ENCODE results near the gene PPP1R37. TPM values are rescaled to one million over a fixed set of nuclear protein-coding genes. Genes with fewer than 3 reads are reported as not detected.

PPP1R37 gene
- total RNA-seq, 1 donor, result 53.6 TPM

DNA sequence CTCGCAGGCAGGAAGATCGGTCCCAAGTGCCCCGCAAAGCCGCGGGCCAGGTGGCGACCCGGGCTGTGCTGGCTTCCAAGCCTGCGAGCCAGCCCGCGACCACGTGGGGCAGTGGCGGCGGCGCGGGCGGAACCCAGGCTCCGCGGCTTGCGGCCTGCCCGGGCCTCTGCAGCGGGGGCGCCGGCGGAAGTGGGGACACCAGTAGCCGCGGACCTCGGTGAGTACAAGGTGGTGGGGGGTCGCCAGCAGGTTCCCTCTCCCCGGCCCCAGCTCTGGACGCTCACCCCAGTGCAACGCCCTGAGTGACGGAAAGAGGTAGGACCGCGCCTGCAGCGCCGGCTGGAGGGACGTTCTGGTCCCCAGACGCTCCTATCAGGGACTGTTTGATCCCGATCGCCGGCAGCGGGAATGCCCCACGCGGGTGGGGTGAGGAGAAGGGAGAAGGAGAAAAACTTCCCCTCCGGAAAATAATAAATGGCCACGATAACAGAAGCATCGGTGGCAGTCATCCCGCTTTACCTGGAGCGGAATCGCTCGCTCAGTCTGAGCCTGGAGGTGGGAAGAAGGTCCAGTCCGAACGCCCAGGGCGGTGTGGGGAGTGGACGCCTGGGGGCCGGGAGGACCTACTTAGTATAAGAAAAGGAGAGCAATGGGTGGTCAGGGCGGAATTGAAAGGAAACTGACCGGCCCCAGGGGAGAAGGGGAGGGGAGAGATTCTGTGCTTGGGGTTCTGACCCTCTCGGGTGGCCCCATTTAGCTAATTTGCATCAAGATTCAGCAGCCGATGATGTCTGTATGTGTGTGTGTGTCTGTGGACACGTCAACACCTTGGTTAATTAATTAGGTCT, 13.7 kb upstream of the PPP1R37 start, which contains the start of gene GEMIN7:
GEMIN7 (plus strand) TSS at position 198 of the 848 bp plus-strand sequence. CDS start 10,855 bp downstream, outside the sequence.
- Histone ChIP-seq H3K27ac (ENCODE audit: low read depth, low read length) (peak within 1 kb of the TSS; percentile 75), H3K4me2 (ENCODE audit: insufficient read depth, low read length) (peak within 1 kb of the TSS; percentile 80), H3K4me1 (ENCODE audit: insufficient read depth, low read length) (peaks cover 16% of the 10 kb centered on the region), H3K9me3 (ENCODE audit: low read depth, low read length) (no peaks in the 10 kb centered on the region), H3K27me3 (ENCODE audit: insufficient read depth, low read length) (no peaks in the 10 kb centered on the region), H3K4me3 (ENCODE audit: insufficient read depth, low read length) (peak within 1 kb of the TSS; percentile 92), H3K36me3 (ENCODE audit: insufficient read depth, low read length) (peaks cover 11% of the 10 kb centered on the region), H2AFZ (ENCODE audit: low read length) (peak within 1 kb of the TSS; percentile 98), H3K79me2 (ENCODE audit: insufficient read depth, low read length) (peaks cover 49% of the 10 kb centered on the region), H4K20me1 (ENCODE audit: insufficient read depth, low read length) (peaks cover 12% of the 10 kb centered on the region)
- peak; percentile 99 for DNase-seq (ENCODE audit: insufficient read length, low spot score, missing footprints)
- TF ChIP-seq, protein P1, sequence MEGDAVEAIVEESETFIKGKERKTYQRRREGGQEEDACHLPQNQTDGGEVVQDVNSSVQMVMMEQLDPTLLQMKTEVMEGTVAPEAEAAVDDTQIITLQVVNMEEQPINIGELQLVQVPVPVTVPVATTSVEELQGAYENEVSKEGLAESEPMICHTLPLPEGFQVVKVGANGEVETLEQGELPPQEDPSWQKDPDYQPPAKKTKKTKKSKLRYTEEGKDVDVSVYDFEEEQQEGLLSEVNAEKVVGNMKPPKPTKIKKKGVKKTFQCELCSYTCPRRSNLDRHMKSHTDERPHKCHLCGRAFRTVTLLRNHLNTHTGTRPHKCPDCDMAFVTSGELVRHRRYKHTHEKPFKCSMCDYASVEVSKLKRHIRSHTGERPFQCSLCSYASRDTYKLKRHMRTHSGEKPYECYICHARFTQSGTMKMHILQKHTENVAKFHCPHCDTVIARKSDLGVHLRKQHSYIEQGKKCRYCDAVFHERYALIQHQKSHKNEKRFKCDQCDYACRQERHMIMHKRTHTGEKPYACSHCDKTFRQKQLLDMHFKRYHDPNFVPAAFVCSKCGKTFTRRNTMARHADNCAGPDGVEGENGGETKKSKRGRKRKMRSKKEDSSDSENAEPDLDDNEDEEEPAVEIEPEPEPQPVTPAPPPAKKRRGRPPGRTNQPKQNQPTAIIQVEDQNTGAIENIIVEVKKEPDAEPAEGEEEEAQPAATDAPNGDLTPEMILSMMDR (IDR thresholded peaks at IDR 0.05; ENCODE audit: extremely low read depth, low read depth, low read length), result no peak

DNA sequence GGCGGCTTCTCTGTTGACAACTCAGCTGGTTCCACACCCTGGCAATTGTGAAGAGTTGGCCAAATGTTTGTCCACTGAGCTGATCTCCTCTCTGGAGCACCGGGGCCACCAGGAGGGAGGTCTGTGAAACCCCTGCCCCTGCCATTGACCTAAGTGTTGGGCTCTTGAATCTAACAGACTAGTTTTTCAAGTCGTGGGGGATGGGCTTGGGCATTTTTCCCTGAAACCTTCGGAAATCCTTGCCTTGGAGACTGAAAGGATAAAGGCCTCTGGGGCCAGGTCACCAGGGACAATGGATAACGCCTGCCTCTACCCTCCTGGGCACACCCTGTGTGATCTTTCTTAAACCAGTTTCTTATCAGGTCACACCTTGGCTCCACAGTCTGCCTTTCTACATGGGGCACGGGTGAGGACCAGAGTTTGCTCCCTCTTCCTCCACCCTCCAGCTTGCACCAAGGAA, 13.0 kb upstream of the PPP1R37 start:
- Histone ChIP-seq H3K4me1 (ENCODE audit: insufficient read depth, low read length) (peaks cover 16% of the 10 kb centered on the region), H3K36me3 (ENCODE audit: insufficient read depth, low read length) (peaks cover 14% of the 10 kb centered on the region), H3K79me2 (ENCODE audit: insufficient read depth, low read length) (peaks cover 49% of the 10 kb centered on the region), H3K4me3 (ENCODE audit: insufficient read depth, low read length) (peak overlapping the region; percentile 92), H4K20me1 (ENCODE audit: insufficient read depth, low read length) (peaks cover 12% of the 10 kb centered on the region), H3K4me2 (ENCODE audit: insufficient read depth, low read length) (peak overlapping the region; percentile 80), H3K27me3 (ENCODE audit: insufficient read depth, low read length) (no peaks in the 10 kb centered on the region), H2AFZ (ENCODE audit: low read length) (peak overlapping the region; percentile 92), H3K9me3 (ENCODE audit: low read depth, low read length) (no peaks in the 10 kb centered on the region), H3K27ac (ENCODE audit: low read depth, low read length) (peak overlapping the region; percentile 75)
- peak; percentile 80 for DNase-seq (ENCODE audit: insufficient read length, low spot score, missing footprints)
- TF ChIP-seq, protein P1 (IDR thresholded peaks at IDR 0.05; ENCODE audit: extremely low read depth, low read depth, low read length), result no peak

DNA sequence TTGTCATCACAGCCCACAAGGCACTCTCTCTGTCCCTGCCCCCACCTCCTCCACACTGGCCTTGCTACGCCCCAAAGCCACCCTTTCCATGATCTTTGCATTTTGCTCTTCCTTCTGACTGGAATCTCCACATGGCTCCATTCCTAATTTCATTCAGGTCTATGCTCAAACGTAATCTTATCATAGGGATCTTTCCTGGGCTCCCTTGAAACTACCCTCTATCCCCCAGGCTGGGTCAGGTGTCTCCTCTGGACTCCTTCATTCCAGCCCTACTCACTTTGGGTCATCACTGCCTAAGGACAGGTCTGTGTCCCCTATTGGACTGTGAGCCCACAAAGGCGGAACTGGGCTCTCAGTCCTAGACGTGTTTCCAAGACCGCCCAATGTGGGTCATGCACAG, 10.8 kb upstream of the PPP1R37 start:
- Histone ChIP-seq H3K79me2 (ENCODE audit: insufficient read depth, low read length) (peaks cover 64% of the 10 kb centered on the region), H3K9me3 (ENCODE audit: low read depth, low read length) (no peaks in the 10 kb centered on the region), H3K4me1 (ENCODE audit: insufficient read depth, low read length) (peaks cover 13% of the 10 kb centered on the region), H4K20me1 (ENCODE audit: insufficient read depth, low read length) (peaks cover 16% of the 10 kb centered on the region), H3K27me3 (ENCODE audit: insufficient read depth, low read length) (no peaks in the 10 kb centered on the region), H3K36me3 (ENCODE audit: insufficient read depth, low read length) (peaks cover 22% of the 10 kb centered on the region), H2AFZ (ENCODE audit: low read length) (no peak overlapping the region), H3K27ac (ENCODE audit: low read depth, low read length) (no peak overlapping the region), H3K4me2 (ENCODE audit: insufficient read depth, low read length) (no peak overlapping the region), H3K4me3 (ENCODE audit: insufficient read depth, low read length) (no peak overlapping the region)
- DNase-seq (ENCODE audit: insufficient read length, low spot score, missing footprints), result no peak
- TF ChIP-seq, protein P1 (IDR thresholded peaks at IDR 0.05; ENCODE audit: extremely low read depth, low read depth, low read length), result no peak

DNA sequence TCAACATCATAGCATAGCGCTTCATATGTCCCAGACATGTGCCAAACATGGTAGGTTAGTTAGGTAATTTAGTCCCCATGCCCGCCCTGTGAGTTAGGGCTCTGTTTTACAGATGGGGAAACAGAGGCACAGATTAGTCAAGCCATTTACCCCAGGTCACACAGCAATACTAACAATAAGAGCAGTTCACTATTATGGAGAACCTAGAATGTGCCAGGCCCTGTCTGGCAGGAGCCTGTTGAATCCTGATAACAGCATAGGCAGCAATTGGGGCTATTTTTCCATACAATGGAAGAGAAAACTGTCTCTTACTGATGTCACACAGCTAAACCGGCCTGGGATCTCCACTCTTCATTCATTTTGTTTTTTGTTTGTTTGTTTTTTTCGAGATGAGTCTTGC, 6.5 kb upstream of the PPP1R37 start:
- Histone ChIP-seq H3K27me3 (ENCODE audit: insufficient read depth, low read length) (no peaks in the 10 kb centered on the region), H3K4me3 (ENCODE audit: insufficient read depth, low read length) (no peak overlapping the region), H4K20me1 (ENCODE audit: insufficient read depth, low read length) (peaks cover 13% of the 10 kb centered on the region), H2AFZ (ENCODE audit: low read length) (no peak overlapping the region), H3K4me1 (ENCODE audit: insufficient read depth, low read length) (peaks cover 5% of the 10 kb centered on the region), H3K27ac (ENCODE audit: low read depth, low read length) (no peak overlapping the region), H3K9me3 (ENCODE audit: low read depth, low read length) (no peaks in the 10 kb centered on the region), H3K36me3 (ENCODE audit: insufficient read depth, low read length) (peaks cover 37% of the 10 kb centered on the region), H3K4me2 (ENCODE audit: insufficient read depth, low read length) (no peak overlapping the region), H3K79me2 (ENCODE audit: insufficient read depth, low read length) (peaks cover 53% of the 10 kb centered on the region)
- DNase-seq (ENCODE audit: insufficient read length, low spot score, missing footprints), result peak; percentile 35
- TF ChIP-seq, protein P1 (IDR thresholded peaks at IDR 0.05; ENCODE audit: extremely low read depth, low read depth, low read length), result no peak

Measured in osteoblast (primary cell).